Cardiac muscle cell (in vitro differentiated cells and primary cell): ENCODE results near the gene ZFPM1. TPM values are rescaled to one million over a fixed set of nuclear protein-coding genes. Genes with fewer than 3 reads are reported as not detected.

Experiments used
- DNase-seq, 2 donors: peaks; one replicate each; pipeline versions ENCODE4 v3.0.0 to v3.0.0-alpha.2; 2010 to 2017; ENCODE audit warnings: low read depth in 1 of 2, low spot score in 1 of 2
- H3K27ac ChIP-seq: fragments of 200-600 bp; sonication (generic); 2 replicates; pipeline ENCODE4 v1.5.1; 2016
- H3K27me3 ChIP-seq: fragments of 200-600 bp; sonication (generic); 2 replicates; pipeline ENCODE4 v1.6.0; 2016; ENCODE audit warnings: control low read depth
- H3K36me3 ChIP-seq: fragments of 200-600 bp; sonication (generic); 2 replicates; pipeline ENCODE4 v1.5.1; 2016; ENCODE audit warnings: control low read depth
- H3K4me1 ChIP-seq: fragments of 200-600 bp; sonication (generic); 2 replicates; pipeline ENCODE4 v1.8.1; 2017; ENCODE audit warnings: low read depth, mild to moderate bottlenecking, mixed run types
- H3K4me3 ChIP-seq: fragments of 200-600 bp; sonication (generic); 2 replicates; pipeline ENCODE4 v1.5.1; 2016; ENCODE audit warnings: mild to moderate bottlenecking
- H3K9me3 ChIP-seq: fragments of 200-600 bp; sonication (generic); 2 replicates; pipeline ENCODE4 v1.5.1; 2017; ENCODE audit warnings: low read depth, mild to moderate bottlenecking, control low read depth
- polyA plus RNA-seq: library from polyadenylated mRNA; unstranded; fragments of >200 nt; fragmentation: Nextera tagmentation; extraction: Ambion mirVana; gene quantifications from 2 replicates; pipeline ENCODE4 v1.2.1, GENCODE V29; 2016
- total RNA-seq: library from RNA; depleted of rRNA; stranded (reverse); fragments of >200 nt; gene quantifications from 2 replicates; pipeline ENCODE4 v1.2.3, GENCODE V29; 2016
- TF ChIP-seq, protein P1 (sequence below): IDR thresholded peaks from 2 replicates; pipeline ENCODE4 v1.5.1; 2012; ENCODE audit warnings: low read depth, mild to moderate bottlenecking, low read length

ZFPM1 gene
- total and polyA plus RNA-seq, 2 experiments from 2014 or later, result 7.6 to 9.4 TPM

DNA sequence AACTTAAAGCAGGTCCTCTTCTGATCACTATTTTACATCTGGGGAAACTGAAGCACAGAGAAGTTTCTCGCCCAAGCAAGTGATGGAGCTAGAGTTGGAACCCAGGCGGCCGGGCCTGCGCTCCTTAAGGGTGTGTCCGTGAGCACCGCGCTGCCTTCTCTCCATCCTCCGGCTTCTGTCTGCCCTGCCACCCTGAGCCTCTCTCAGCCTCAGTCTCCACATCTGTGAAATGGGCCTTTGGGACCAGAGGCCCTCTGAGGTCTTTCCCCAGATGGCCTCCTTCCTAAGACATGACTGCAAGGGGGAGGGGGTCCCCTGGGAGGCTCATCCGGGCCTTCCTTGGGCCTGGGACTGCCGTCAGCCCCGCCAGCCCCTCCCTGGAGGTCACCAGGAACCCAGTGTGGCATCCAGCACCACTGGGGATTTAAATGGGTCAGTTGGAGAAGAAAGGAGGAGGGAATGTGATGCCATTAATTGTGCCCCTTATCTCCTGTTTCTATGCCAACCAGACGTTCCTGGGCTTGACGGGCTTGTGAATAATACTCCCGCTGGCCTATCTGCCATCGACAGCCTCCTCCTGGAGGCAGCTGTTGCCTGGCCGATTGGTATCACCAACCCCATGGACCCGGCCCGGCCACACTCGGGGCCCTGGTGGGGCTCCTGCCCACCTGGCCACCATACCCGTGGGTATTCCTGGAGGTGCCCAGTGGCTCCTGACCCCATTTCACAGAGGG is 5.1 kb downstream of the ZFPM1 start:
- Histone ChIP-seq H3K36me3 (no peaks in the 10 kb centered on the region), H3K27ac (peak overlapping the region; percentile 7), H3K4me1 (peaks cover 25% of the 10 kb centered on the region), H3K27me3 (no peaks in the 10 kb centered on the region), H3K9me3 (no peaks in the 10 kb centered on the region), H3K4me3 (no peak overlapping the region)
- TF ChIP-seq, protein P1, sequence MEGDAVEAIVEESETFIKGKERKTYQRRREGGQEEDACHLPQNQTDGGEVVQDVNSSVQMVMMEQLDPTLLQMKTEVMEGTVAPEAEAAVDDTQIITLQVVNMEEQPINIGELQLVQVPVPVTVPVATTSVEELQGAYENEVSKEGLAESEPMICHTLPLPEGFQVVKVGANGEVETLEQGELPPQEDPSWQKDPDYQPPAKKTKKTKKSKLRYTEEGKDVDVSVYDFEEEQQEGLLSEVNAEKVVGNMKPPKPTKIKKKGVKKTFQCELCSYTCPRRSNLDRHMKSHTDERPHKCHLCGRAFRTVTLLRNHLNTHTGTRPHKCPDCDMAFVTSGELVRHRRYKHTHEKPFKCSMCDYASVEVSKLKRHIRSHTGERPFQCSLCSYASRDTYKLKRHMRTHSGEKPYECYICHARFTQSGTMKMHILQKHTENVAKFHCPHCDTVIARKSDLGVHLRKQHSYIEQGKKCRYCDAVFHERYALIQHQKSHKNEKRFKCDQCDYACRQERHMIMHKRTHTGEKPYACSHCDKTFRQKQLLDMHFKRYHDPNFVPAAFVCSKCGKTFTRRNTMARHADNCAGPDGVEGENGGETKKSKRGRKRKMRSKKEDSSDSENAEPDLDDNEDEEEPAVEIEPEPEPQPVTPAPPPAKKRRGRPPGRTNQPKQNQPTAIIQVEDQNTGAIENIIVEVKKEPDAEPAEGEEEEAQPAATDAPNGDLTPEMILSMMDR, result no peak
- DNase-seq, result peak in 1 of 2 donors; percentile 63

DNA sequence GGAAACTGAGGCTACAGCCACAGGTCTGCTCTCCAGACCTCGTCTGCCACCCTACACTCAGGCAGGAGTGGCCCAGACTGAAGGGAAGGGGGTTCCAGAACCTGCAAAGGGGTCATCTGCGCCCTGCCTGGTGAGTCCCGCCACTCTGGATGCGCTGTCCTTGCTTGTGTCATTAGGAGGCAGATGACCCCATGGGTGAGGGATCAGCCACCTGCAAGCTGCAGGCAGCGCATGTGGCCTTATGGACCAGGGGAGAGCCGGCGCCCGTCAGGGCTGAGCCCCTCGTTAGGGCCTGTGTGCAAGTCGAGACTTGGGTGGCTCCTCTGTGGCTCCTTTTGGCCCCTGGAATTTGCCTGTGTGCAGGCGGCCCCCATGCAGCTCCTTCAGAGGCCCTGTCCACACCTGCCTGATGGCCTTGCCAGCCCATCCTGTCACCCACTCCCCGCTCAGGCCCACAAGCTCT is 5.7 kb downstream of the ZFPM1 start:
- Histone ChIP-seq H3K36me3 (no peaks in the 10 kb centered on the region), H3K4me1 (peaks cover 25% of the 10 kb centered on the region), H3K9me3 (no peaks in the 10 kb centered on the region), H3K4me3 (no peak overlapping the region), H3K27me3 (no peaks in the 10 kb centered on the region), H3K27ac (peak overlapping the region; percentile 7)
- TF ChIP-seq, protein P1, result no peak
- no peak for DNase-seq

DNA sequence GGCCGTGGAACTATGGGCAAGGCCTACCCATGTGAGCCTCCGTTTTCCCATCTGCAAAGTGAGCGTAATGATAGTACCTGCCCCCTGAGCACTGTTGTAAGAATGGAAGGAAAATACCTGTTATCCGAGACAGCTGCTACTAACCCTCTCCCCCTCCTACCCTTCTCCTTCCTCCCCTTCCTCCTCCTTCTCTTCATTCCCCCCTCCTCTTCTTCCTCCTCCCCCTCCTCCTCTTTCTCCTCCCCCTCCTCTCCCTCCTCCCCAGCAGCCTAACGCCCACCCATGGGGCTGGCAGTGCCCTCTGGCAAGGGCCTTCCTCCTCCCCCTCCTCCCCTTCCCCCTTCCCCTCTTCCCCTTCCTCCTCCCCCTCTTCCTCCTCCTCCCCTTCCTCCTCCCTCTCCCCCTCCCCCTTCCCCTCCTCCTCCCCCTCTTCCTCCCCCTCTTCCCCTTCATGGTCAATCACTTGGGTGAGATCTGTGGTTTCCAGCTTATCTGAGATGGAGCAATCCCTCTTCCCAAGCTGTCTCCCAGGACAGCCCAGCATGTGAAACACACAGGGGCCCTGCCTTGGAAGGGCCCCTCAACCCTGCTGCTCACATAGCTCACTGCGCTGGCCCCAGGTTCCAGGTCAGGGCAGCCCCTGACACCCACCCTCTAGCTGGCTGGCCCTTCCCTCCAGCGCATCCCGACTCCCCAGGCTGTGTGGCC is 6.4 kb downstream of the ZFPM1 start:
- DNase-seq, result peak in 1 of 2 donors; percentile 83
- Histone ChIP-seq H3K9me3 (no peaks in the 10 kb centered on the region), H3K4me3 (no peak overlapping the region), H3K27ac (peak overlapping the region; percentile 35), H3K27me3 (no peaks in the 10 kb centered on the region), H3K4me1 (peaks cover 30% of the 10 kb centered on the region), H3K36me3 (no peaks in the 10 kb centered on the region)
- TF ChIP-seq, protein P1, result no peak

DNA sequence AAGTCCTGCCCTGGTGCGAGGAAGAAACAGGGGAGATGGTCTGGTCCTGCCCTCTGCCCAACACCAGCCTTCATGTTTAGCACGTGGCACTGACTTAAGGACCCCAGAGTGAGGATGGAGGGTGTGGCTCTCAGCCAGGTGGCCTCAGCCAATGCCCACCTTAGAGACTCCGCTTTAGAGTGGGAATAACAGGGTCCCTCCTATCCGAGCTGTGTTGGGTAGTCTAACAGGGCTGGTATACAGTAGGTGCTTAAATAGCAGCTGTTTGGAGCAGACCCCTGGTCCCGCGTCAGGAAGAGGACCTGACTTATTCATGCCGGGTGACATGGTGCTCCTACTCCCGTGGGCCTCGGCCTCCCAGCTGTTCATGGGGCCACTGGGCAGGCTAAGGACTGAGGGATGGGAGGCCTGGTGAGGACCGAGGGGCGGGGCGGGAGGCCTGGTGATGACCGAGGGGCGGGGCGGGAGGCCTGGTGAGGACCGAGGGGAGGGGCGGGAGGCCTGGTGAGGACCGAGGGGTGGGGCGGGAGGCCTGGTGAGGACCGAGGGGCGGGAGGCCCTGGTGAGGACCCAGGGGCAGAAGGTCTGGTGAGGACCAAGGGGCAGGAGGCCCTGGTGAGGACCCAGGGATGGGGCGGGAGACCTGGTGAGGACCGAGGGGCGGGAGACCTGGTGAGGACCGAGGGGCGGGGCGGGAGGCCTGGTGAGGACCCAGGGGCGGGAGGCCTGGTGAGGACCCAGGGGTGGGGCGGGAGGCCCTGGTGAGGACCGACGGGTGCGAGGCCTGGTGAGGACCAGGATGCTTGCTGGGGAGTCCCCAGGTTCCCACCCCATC is 7.6 kb downstream of the ZFPM1 start:
- H3K36me3 ChIP-seq, result no peaks in the 10 kb centered on the region
- H3K27ac ChIP-seq, result peak overlapping the region; percentile 80
- no peak for DNase-seq
- TF ChIP-seq, protein P1, result no peak
- peaks cover 35% of the 10 kb centered on the region for H3K4me1 ChIP-seq
- no peak overlapping the region for H3K4me3 ChIP-seq
- no peaks in the 10 kb centered on the region for H3K27me3 ChIP-seq
- H3K9me3 ChIP-seq, result no peaks in the 10 kb centered on the region
